Transverse colon (tissue), 3 donors: ENCODE measurements around the gene FAM107B.

Experiments used
- POLR2A ChIP-seq: fragments of 450-650 bp; IDR thresholded peaks from one replicate; pipeline ENCODE4 v1.6.1; 2016; ENCODE audit warnings: antibody characterized with exemption, mild to moderate bottlenecking, moderate library complexity
- POLR2AphosphoS5 ChIP-seq, 3 donors: sonication (generic); formaldehyde crosslinking; IDR thresholded peaks; one replicate each; pipeline ENCODE4 v1.6.1; 2016; ENCODE audit warnings: antibody characterized with exemption in 3 of 3

- no peak for TF ChIP-seq POLR2AphosphoS5 (IDR thresholded peaks at IDR 0.05)
- TF ChIP-seq POLR2A = no peak
Measured at GRCh38 chr10:14508725-14509124, 266.0 kb downstream of the FAM107B start.
